Stimulated activated CD4-positive, alpha-beta T cell treated with anti-CD3 and anti-CD28 coated beads, Interleukin-2, amount 100 ng/mL, for 24 hours (primary cell): ENCODE results near the gene PSORS1C2.

ENCODE experiments used
- DNase-seq, 2 donors: peaks; one replicate each; pipeline ENCODE4 v3.0.0-alpha.2; 2020

The PSORS1C2 gene

DNA sequence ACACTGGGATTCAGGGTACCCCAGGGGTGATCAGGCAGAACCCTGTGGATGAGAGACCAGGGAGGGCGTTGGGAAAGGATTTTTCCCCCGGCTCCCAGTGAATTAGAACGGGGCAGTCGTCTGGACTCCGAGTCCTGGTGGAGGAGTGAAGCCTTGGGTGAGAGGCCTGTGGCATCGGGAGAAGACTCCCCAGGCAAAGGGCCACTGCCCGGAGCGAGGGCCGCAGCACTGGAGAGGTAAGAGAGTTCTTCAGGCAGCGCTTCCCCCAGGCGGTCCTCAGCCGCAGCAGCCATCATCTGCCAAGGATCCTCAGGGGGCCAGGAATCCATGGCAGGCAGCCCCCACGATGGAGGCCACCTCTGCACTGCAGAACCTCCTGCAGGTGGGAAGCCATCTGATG is 27.2 kb downstream of the PSORS1C2 start:
- no peak for DNase-seq

GRCh38 chr6:31110825-31111582 is 27.9 kb downstream of the PSORS1C2 start:
- DNase-seq: no peak

GRCh38 chr6:31107052-31107451 is 31.8 kb downstream of the PSORS1C2 start:
- no peak for DNase-seq

DNA sequence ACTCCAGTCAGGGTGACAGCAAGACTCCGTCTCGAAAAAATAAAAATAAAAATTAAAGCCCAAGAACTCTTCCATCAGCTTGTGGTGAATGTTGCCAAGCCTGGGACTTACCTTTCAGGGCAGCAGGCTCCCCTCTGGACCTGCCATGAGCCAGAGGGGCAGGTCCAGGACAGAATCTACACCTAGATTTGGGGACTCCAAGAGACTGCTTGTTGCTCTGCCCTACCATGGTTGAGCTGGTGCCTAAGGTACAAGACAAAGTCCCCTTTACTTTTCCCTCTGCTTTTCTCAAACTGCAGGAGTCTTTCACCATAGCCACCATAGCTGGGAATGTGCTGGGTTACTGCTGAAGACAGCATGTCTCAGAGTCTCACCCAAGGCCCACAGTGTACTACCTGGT is 35.7 kb downstream of the PSORS1C2 start:
- no peak for DNase-seq

- DNase-seq: no peak
Measured at GRCh38 chr6:31098449-31098938, 40.4 kb downstream of the PSORS1C2 start.

- no peak for DNase-seq
Measured at GRCh38 chr6:31096656-31097055, 42.2 kb downstream of the PSORS1C2 start.

- DNase-seq: no peak
Measured at GRCh38 chr6:31096215-31096614, 42.7 kb downstream of the PSORS1C2 start.

DNA sequence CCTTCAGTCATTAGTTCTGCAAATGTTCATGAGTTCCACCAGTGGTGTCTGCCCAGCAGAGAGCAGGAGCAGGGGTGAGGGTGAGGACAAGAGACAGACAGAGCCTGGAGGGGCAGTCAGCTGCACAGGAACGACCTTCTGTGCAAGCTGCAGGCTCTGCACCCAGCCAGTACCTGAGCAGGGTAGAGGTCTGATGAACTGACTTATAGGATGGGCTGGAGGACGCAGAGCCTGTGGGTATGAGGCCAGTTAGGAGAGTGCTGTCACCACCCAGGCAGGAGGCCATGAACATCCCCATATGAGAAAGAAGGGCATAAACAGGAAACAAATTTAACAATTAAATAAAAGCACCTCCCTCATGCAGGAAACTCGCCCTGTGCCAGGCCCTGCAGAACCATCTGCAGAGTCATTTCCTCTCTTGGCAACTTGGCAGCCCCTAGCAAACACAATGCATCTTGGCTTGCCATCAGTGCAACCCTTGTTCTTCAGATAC is 44.4 kb downstream of the PSORS1C2 start:
- DNase-seq: peak; percentile 9 to 26

DNA sequence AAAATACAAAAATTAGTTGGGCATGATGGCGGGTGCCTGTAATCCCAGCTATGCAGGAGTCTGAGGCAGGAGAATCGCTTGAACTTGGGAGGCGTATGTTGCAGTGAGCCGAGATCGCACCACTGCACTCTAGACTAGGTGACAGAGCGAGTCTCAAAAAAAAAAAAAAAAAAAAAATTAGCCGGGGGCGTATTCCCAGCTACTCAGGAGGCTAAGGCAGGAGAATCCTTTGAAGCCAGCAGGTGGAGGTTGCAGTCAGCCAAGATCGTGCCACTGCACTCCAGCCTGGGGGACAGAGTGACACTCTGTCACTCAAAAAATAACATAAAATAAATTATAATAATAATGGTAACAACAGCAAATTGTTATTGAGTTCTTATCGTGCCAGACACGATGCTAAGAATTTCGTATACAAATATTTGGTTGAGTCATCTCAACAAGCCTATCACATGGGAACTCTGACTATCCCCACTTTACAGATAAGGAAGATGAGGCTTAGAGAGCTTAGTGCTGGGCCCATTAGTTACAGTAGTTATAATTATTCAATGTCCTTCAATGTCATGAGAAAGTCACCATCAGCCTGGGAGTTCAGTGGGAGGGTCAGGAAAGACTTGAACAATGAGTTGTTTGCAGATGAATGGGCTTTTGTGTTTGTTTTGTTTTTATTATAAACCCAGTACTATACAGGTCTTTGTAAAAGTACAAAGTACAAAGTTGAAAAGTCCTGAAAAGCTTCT is 45.9 kb downstream of the PSORS1C2 start:
- no peak for DNase-seq

DNA sequence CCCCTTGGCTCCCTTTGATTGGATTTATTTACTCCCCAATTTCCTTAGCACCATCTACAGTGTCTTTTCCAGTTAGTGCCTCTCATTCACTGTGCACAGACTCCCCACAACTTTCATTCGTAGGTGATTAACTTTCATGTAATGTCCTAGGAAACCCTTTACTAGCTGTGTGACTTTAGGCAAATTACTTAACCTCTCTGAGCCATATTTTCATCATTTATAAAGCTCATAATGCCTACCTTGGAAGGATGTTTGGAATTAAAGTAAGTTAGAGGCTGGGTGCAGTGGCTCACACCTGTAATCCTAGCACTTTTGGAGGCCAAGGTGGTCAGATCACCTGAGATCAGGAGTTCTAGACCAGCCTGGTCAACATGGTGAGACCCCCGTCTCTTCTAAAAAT is 46.6 kb downstream of the PSORS1C2 start:
- DNase-seq: no peak

DNA sequence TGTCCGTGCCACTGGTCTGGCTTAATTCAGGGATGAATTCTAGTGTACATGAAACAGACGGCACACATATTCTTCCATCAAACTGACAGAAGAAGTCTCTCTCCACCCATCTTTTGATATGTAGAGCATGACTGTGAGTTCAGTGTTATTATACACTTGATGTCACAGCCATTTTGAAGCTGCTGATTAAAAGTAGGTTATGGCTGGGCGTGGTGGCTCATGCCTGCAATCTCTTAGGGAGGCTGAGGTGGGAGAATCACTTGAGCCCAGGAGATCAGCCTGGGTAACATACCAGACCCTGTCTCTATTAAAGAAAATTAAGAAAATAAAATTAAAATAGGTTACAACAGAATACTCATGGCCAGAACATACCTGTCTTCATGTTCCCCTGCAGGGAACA is 47.2 kb downstream of the PSORS1C2 start:
- DNase-seq: no peak

- no peak for DNase-seq
Measured at GRCh38 chr6:31090973-31091364, 47.9 kb downstream of the PSORS1C2 start.

DNA sequence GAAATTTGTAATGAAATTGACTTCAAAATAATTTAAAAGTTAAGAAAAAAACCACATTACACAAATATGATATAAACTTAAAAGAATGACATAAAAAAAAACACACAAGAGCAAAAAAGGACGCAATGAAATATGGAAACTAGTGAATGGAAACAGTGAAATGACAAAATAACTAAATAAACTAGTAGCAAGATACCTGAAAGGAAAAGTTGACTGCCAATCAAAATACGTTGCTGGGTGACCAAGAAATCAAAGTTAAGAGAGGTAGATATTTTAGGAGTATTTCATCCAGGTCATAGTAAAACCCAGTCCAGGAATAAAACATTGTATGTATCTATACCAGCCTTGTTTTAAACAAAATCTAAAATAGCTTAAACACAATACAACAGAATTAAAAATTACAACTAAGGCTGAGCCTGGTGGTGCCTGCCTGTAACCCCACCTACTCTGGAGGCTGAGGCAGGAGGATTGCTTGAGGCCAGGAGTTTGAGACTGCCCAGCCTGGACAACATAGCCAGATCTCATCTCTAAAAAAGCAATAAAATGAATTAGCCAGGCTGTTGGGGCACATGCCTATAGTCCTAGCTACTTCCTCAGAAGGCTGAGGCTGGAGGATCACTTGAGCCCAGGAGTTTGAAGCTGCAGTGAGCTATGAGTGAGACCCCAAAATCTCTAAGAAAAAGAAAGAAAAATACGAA is 48.4 kb downstream of the PSORS1C2 start:
- DNase-seq: no peak
